Measurements from ENCODE around the gene DAZAP1.

GRCh38 chr19:1417681-1418495 lies 10.5 kb downstream of the DAZAP1 start:
- TF ChIP-seq EZH2 (IDR thresholded peaks at IDR 0.05; ENCODE audit: low read length, unreplicated experiment) (no peak), CTCF (conservative IDR thresholded peaks at IDR 0.05; ENCODE audit: low read depth, low read length) (no peak)
